Measurements from ENCODE around the gene NOL4L.

The NOL4L gene

GRCh38 chr20:32497589-32498224, 87.4 kb downstream of the NOL4L start:
- Histone ChIP-seq H3K9me2 (replicated peaks; ENCODE audit: insufficient read depth, low read length) (no peaks in the 10 kb centered on the region), H3K9me3 (ENCODE audit: insufficient read depth, low read length) (no peaks in the 10 kb centered on the region), H3K79me2 (ENCODE audit: insufficient read depth, low read length) (no peaks in the 10 kb centered on the region), H3K9ac (ENCODE audit: low read length) (no peak overlapping the region), H3F3A (ENCODE audit: insufficient read depth) (no peaks in the 10 kb centered on the region), H3K27ac (ENCODE audit: low read depth, low read length) (no peak overlapping the region), H3K36me3 (ENCODE audit: low read length) (no peaks in the 10 kb centered on the region), H2AFZ (ENCODE audit: low read depth, low read length, severe bottlenecking) (no peak overlapping the region), H3K4me2 (ENCODE audit: low read depth, low read length, poor library complexity, severe bottlenecking) (no peak overlapping the region), H3K4me3 (ENCODE audit: insufficient read depth, low read length, poor library complexity, severe bottlenecking) (no peak overlapping the region), H3K27me3 (ENCODE audit: low read length) (no peaks in the 10 kb centered on the region), H4K20me1 (ENCODE audit: low read depth, low read length) (no peaks in the 10 kb centered on the region)
- TF ChIP-seq, protein P1, sequence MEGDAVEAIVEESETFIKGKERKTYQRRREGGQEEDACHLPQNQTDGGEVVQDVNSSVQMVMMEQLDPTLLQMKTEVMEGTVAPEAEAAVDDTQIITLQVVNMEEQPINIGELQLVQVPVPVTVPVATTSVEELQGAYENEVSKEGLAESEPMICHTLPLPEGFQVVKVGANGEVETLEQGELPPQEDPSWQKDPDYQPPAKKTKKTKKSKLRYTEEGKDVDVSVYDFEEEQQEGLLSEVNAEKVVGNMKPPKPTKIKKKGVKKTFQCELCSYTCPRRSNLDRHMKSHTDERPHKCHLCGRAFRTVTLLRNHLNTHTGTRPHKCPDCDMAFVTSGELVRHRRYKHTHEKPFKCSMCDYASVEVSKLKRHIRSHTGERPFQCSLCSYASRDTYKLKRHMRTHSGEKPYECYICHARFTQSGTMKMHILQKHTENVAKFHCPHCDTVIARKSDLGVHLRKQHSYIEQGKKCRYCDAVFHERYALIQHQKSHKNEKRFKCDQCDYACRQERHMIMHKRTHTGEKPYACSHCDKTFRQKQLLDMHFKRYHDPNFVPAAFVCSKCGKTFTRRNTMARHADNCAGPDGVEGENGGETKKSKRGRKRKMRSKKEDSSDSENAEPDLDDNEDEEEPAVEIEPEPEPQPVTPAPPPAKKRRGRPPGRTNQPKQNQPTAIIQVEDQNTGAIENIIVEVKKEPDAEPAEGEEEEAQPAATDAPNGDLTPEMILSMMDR (IDR thresholded peaks at IDR 0.05; ENCODE audit: insufficient read depth, low read length, poor library complexity, severe bottlenecking), result no peak
- TF ChIP-seq EZH2phosphoT487 (conservative IDR thresholded peaks at IDR 0.05; ENCODE audit: low read length), result no peak

- H3K4me3 ChIP-seq (ENCODE audit: insufficient read depth, low read length, poor library complexity, severe bottlenecking), result no peak overlapping the region
- H3K9me2 ChIP-seq (replicated peaks; ENCODE audit: insufficient read depth, low read length), result no peaks in the 10 kb centered on the region
- H4K20me1 ChIP-seq (ENCODE audit: low read depth, low read length), result no peaks in the 10 kb centered on the region
- H3K36me3 ChIP-seq (ENCODE audit: low read length), result no peaks in the 10 kb centered on the region
- no peak overlapping the region for H3K9ac ChIP-seq (ENCODE audit: low read length)
- no peak overlapping the region for H3K4me2 ChIP-seq (ENCODE audit: low read depth, low read length, poor library complexity, severe bottlenecking)
- TF ChIP-seq, protein P1 (IDR thresholded peaks at IDR 0.05; ENCODE audit: insufficient read depth, low read length, poor library complexity, severe bottlenecking), result no peak
- no peak for TF ChIP-seq EZH2phosphoT487 (conservative IDR thresholded peaks at IDR 0.05; ENCODE audit: low read length)
- no peak overlapping the region for H3K27ac ChIP-seq (ENCODE audit: low read depth, low read length)
- H3K27me3 ChIP-seq (ENCODE audit: low read length), result no peaks in the 10 kb centered on the region
- no peaks in the 10 kb centered on the region for H3K79me2 ChIP-seq (ENCODE audit: insufficient read depth, low read length)
- H3F3A ChIP-seq (ENCODE audit: insufficient read depth), result no peaks in the 10 kb centered on the region
- H2AFZ ChIP-seq (ENCODE audit: low read depth, low read length, severe bottlenecking), result no peak overlapping the region
- H3K9me3 ChIP-seq (ENCODE audit: insufficient read depth, low read length), result no peaks in the 10 kb centered on the region
Observed at GRCh38 chr20:32496811-32497533, 88.2 kb downstream of the NOL4L start.

DNA sequence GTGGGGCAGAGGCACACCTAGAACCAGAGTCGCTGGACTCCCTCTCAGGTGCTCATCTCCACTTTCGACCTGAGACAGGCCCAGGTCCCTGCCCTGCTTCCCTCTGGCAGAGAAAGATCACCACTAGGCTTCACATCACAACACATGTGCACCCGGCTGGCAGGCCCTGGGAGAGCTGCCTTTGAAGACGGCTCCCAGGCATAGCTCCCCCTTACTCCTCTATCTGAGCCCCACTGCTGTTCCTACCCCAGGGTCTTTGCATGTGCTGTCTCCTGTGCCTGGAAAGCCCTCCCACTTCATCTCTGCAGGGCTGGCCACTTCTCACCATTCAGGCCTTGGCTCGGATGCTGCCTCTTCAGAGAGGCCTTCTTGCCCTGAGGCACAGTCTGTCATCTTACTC, 89.2 kb downstream of the NOL4L start:
- Histone ChIP-seq H3K9me2 (replicated peaks; ENCODE audit: insufficient read depth, low read length) (no peaks in the 10 kb centered on the region), H3K79me2 (ENCODE audit: insufficient read depth, low read length) (no peaks in the 10 kb centered on the region), H3K4me2 (ENCODE audit: low read depth, low read length, poor library complexity, severe bottlenecking) (no peak overlapping the region), H3K4me3 (ENCODE audit: insufficient read depth, low read length, poor library complexity, severe bottlenecking) (no peak overlapping the region), H3K27ac (ENCODE audit: low read depth, low read length) (no peak overlapping the region), H3K9ac (ENCODE audit: low read length) (no peak overlapping the region), H3K27me3 (ENCODE audit: low read length) (no peaks in the 10 kb centered on the region), H4K20me1 (ENCODE audit: low read depth, low read length) (no peaks in the 10 kb centered on the region), H3K36me3 (ENCODE audit: low read length) (no peaks in the 10 kb centered on the region), H3F3A (ENCODE audit: insufficient read depth) (no peaks in the 10 kb centered on the region), H2AFZ (ENCODE audit: low read depth, low read length, severe bottlenecking) (no peak overlapping the region), H3K9me3 (ENCODE audit: insufficient read depth, low read length) (no peaks in the 10 kb centered on the region)
- TF ChIP-seq EZH2phosphoT487 (conservative IDR thresholded peaks at IDR 0.05; ENCODE audit: low read length), result no peak
- TF ChIP-seq, protein P1 (IDR thresholded peaks at IDR 0.05; ENCODE audit: insufficient read depth, low read length, poor library complexity, severe bottlenecking), result no peak
